ENCODE measurements around the gene FALEC. TPM values are rescaled to one million over a fixed set of nuclear protein-coding genes. Genes with fewer than 3 reads are reported as not detected.

The FALEC gene
- total and polyA plus RNA-seq, 9 of the 15 experiments (the other 6 are each of a cell fraction or from before 2014, with no cell fraction given): 0.15 to 1.8 (median 0.53) TPM; not detected in 5

GRCh38 chr1:150579110-150579944, 63.8 kb downstream of the FALEC start, which contains the start of gene MCL1 (continued):
- TF ChIP-seq RHOXF2B (CRISPR knock-in tag; conservative IDR thresholded peaks at IDR 0.05) (no peak), GABPA (tag; conservative IDR thresholded peaks at IDR 0.05; ENCODE audit: low read depth) (peak; percentile 91), MXI1 (IDR thresholded peaks at IDR 0.05; ENCODE audit: low read depth, low read length) (no peak), MYNN (IDR thresholded peaks at IDR 0.05) (no peak), MYNN (CRISPR knock-in tag; IDR thresholded peaks at IDR 0.05) (0 out of 2 replicates have a peak, but pooled peaks have one; percentile 41), ZNF644 (tag; IDR thresholded peaks at IDR 0.05; ENCODE audit: low read depth) (no peak), PRDM10 (IDR thresholded peaks at IDR 0.05; ENCODE audit: partially characterized antibody) (peak; percentile 20), ATF3 (IDR thresholded peaks at IDR 0.05) (no peak), ATF3 (CRISPR knock-in tag; conservative IDR thresholded peaks at IDR 0.05) (peak; percentile 24; the same call in 1 of the 2 replicates), HCFC1 (IDR thresholded peaks at IDR 0.05; ENCODE audit: low read depth, low read length) (peak; percentile 51), SMAD2 (IDR thresholded peaks at IDR 0.05; ENCODE audit: low read depth, low read length) (no peak), ZNF212 (CRISPR knock-in tag; IDR thresholded peaks at IDR 0.05) (no peak)

Measured in K562 (cell line).